ENCODE measurements around the gene SLC30A9.

Gene SLC30A9

GRCh38 chr4:41999321-41999720 lies 9.0 kb downstream of the SLC30A9 start:
- DNase-seq: no peak
- Histone ChIP-seq H3K4me1 (no peaks in the 10 kb centered on the region), H3K27ac (no peak overlapping the region), H3K36me3 (peaks cover 0 to 9% (median 6%) of the 10 kb centered on the region in 3 donors), H3K27me3 (no peaks in the 10 kb centered on the region), H3K9me3 (no peaks in the 10 kb centered on the region), H3K4me3 (no peak overlapping the region)
- no peak for TF ChIP-seq CTCF (IDR thresholded peaks at IDR 0.05)
- intact Hi-C loops (cut with DNase I; ENCODE audit: low total_unique reads): no loop called here

GRCh38 chr4:42008011-42008786 lies 17.9 kb downstream of the SLC30A9 start:
- Histone ChIP-seq H3K4me1 (no peaks in the 10 kb centered on the region), H3K9me3 (no peaks in the 10 kb centered on the region), H3K36me3 (peaks cover 0 to 5% (median 0%) of the 10 kb centered on the region in 3 donors), H3K27ac (no peak overlapping the region), H3K4me3 (no peak overlapping the region), H3K27me3 (no peaks in the 10 kb centered on the region)
- no peak for TF ChIP-seq CTCF (IDR thresholded peaks at IDR 0.05)
- no peak for DNase-seq
- intact Hi-C loops (cut with DNase I; ENCODE audit: low total_unique reads): no loop called here

- H3K4me3 ChIP-seq: no peak overlapping the region
- intact Hi-C loops (cut with DNase I; ENCODE audit: low total_unique reads): no loop called here
- peaks cover 0 to 6% (median 0%) of the 10 kb centered on the region in 4 donors for H3K4me1 ChIP-seq
- H3K36me3 ChIP-seq: peaks cover 2 to 8% (median 5%) of the 10 kb centered on the region in 3 donors
- no peak for DNase-seq
- H3K27me3 ChIP-seq: no peaks in the 10 kb centered on the region
- no peaks in the 10 kb centered on the region for H3K9me3 ChIP-seq
- TF ChIP-seq CTCF (IDR thresholded peaks at IDR 0.05): no peak
- no peak overlapping the region for H3K27ac ChIP-seq
Measured at GRCh38 chr4:42015438-42015837, 25.1 kb downstream of the SLC30A9 start.

- intact Hi-C loops (cut with DNase I; ENCODE audit: low total_unique reads): no loop called here
- Histone ChIP-seq H3K27me3 (no peaks in the 10 kb centered on the region), H3K4me3 (no peak overlapping the region), H3K36me3 (peaks cover 14 to 23% (median 18%) of the 10 kb centered on the region in 3 donors), H3K27ac (no peak overlapping the region), H3K9me3 (no peaks in the 10 kb centered on the region), H3K4me1 (peaks cover 0 to 6% (median 0%) of the 10 kb centered on the region in 4 donors)
- no peak for DNase-seq
- no peak for TF ChIP-seq CTCF (IDR thresholded peaks at IDR 0.05)
Measured at GRCh38 chr4:42018451-42018850, 28.1 kb downstream of the SLC30A9 start.

- Histone ChIP-seq H3K36me3 (peaks cover 6 to 41% (median 22%) of the 10 kb centered on the region in 3 donors), H3K4me1 (no peaks in the 10 kb centered on the region), H3K9me3 (no peaks in the 10 kb centered on the region), H3K27ac (no peak overlapping the region), H3K27me3 (no peaks in the 10 kb centered on the region), H3K4me3 (no peak overlapping the region)
- DNase-seq: no peak
- TF ChIP-seq CTCF (IDR thresholded peaks at IDR 0.05): no peak
- intact Hi-C loops (cut with DNase I; ENCODE audit: low total_unique reads): no loop called here
Measured at GRCh38 chr4:42048394-42048793, 58.1 kb downstream of the SLC30A9 start.

Measured in tibial artery (tissue), 4 donors.